IMR-90 (cell line): ENCODE data around the gene WIPI1.

ENCODE experiments used
- BHLHE40 ChIP-seq: fragments of 150-350 bp; IDR thresholded peaks from 2 replicates; pipeline ENCODE4 v1.6.1; 2016; ENCODE audit warnings: mild to moderate bottlenecking, low read depth, low read length
- CEBPB ChIP-seq: IDR thresholded peaks from 2 replicates; pipeline ENCODE4 v1.6.1; 2012; ENCODE audit warnings: low read depth, low read length, improper control_type of control experiment
- CTCF ChIP-seq: conservative IDR thresholded peaks from 2 replicates; pipeline ENCODE4 v1.5.1; 2012; ENCODE audit warnings: mild to moderate bottlenecking, low read depth, low read length, improper control_type of control experiment
- ELK1 ChIP-seq: fragments of 150-350 bp; IDR thresholded peaks from 2 replicates; pipeline ENCODE4 v1.6.1; 2016; ENCODE audit warnings: low read depth, mild to moderate bottlenecking, low read length, moderate library complexity, borderline replicate concordance
- FOS ChIP-seq: fragments of 150-350 bp; IDR thresholded peaks from 2 replicates; pipeline ENCODE4 v1.6.1; 2016; ENCODE audit warnings: low read depth, low read length
- MAFK ChIP-seq: IDR thresholded peaks from 2 replicates; pipeline ENCODE4 v1.6.1; 2012; ENCODE audit warnings: low read depth, low read length, improper control_type of control experiment
- NFE2L2 ChIP-seq: fragments of 150-350 bp; IDR thresholded peaks from 2 replicates; pipeline ENCODE4 v1.6.1; 2016; ENCODE audit warnings: low read depth, mild to moderate bottlenecking, low read length
- POLR2A ChIP-seq: IDR thresholded peaks from 2 replicates; pipeline ENCODE4 v1.6.1; 2012; ENCODE audit warnings: mild to moderate bottlenecking, low read depth, low read length
- RAD21 ChIP-seq: IDR thresholded peaks from 2 replicates; pipeline ENCODE4 v1.6.1; 2012; ENCODE audit warnings: low read length, improper control_type of control experiment
- RCOR1 ChIP-seq: IDR thresholded peaks from 2 replicates; pipeline ENCODE4 v1.6.1; 2012; ENCODE audit warnings: mild to moderate bottlenecking, low read length, improper control_type of control experiment; ENCODE audit not compliant: insufficient replicate concordance
- RFX5 ChIP-seq: IDR thresholded peaks from 2 replicates; pipeline ENCODE4 v1.8.0; 2012; ENCODE audit warnings: low read depth, mild to moderate bottlenecking, low read length, moderate library complexity
- SMC3 ChIP-seq: fragments of 150-350 bp; IDR thresholded peaks from 2 replicates; pipeline ENCODE4 v1.6.1; 2016; ENCODE audit warnings: low read depth, mild to moderate bottlenecking, antibody characterized with exemption, low read length, moderate library complexity
- USF2 ChIP-seq: fragments of 150-350 bp; IDR thresholded peaks from 2 replicates; pipeline ENCODE4 v1.6.1; 2017; ENCODE audit warnings: mild to moderate bottlenecking, antibody characterized with exemption, low read length, low read depth

GRCh38 chr17:68384941-68385340 is 72.4 kb downstream of the WIPI1 start:
- TF ChIP-seq RFX5 = no peak
- no peak for TF ChIP-seq BHLHE40
- no peak for TF ChIP-seq CTCF
- TF ChIP-seq POLR2A = no peak
- no peak for TF ChIP-seq RAD21
- no peak for TF ChIP-seq USF2
- no peak for TF ChIP-seq ELK1
- no peak for TF ChIP-seq FOS
- TF ChIP-seq CEBPB = no peak
- no peak for TF ChIP-seq SMC3
- TF ChIP-seq RCOR1 = no peak
- TF ChIP-seq NFE2L2 = no peak
- no peak for TF ChIP-seq MAFK
